Breast epithelium (tissue), 4 donors: ENCODE results near the gene KATNAL1. TPM values are rescaled to one million over a fixed set of nuclear protein-coding genes. Genes with fewer than 3 reads are reported as not detected.

Experiments used
- DNase-seq, 2 donors: peaks; one replicate each; pipeline ENCODE4 v3.0.0-alpha.2; 2019; ENCODE audit warnings: low spot score in 2 of 2
- H3K27ac ChIP-seq, 2 donors: fragments of 200-600 bp; sonication (generic) in 1 of 2; one replicate each; pipeline ENCODE4 v1.5.1; 2016 to 2019; ENCODE audit warnings: mild to moderate bottlenecking in 1 of 2
- H3K27me3 ChIP-seq, 2 donors: fragments of 200-600 bp; sonication (generic) in 1 of 2; one replicate each; pipeline versions ENCODE4 v1.5.1 to v1.6.0; 2017 to 2019; ENCODE audit warnings: control low read depth in 1 of 2, mild to moderate bottlenecking in 1 of 2
- H3K36me3 ChIP-seq: fragments of 200-600 bp; one replicate; pipeline ENCODE4 v1.5.1; 2019
- H3K4me1 ChIP-seq, 2 donors: fragments of 200-600 bp; sonication (generic); one replicate each; pipeline ENCODE4 v1.5.1; 2016 to 2019; ENCODE audit warnings: control low read depth in 1 of 2
- H3K4me3 ChIP-seq, 3 donors: fragments of 200-600 bp; sonication (generic); 1 replicate in 2 of 3; 2 replicates in 1 of 3; pipeline ENCODE4 v1.5.1; 2016 to 2019; ENCODE audit warnings: mild to moderate bottlenecking in 3 of 3, moderate library complexity in 2 of 3
- H3K9me3 ChIP-seq, 2 donors: fragments of 200-600 bp; sonication (generic) in 1 of 2; one replicate each; pipeline ENCODE4 v1.5.1; 2016 to 2019; ENCODE audit warnings: control low read depth in 1 of 2
- CTCF ChIP-seq, 3 donors: fragments of 450-650 bp; IDR thresholded peaks; one replicate each; pipeline ENCODE4 v1.5.1; 2016 to 2017; ENCODE audit warnings: antibody characterized with exemption in 3 of 3, mild to moderate bottlenecking in 3 of 3, moderate library complexity in 3 of 3
- POLR2A ChIP-seq: fragments of 450-650 bp; IDR thresholded peaks from one replicate; pipeline ENCODE4 v1.6.1; 2016; ENCODE audit warnings: antibody characterized with exemption, mild to moderate bottlenecking, moderate library complexity
- POLR2AphosphoS5 ChIP-seq, 3 donors: sonication (generic); formaldehyde crosslinking; IDR thresholded peaks; one replicate each; pipeline ENCODE4 v1.6.1; 2017; ENCODE audit warnings: antibody characterized with exemption in 3 of 3
- intact Hi-C: fragments of 100-400 bp; cut with DNase I; formaldehyde crosslinking; loops from one replicate; pipeline ENCODE4 v1.15.1; 2023; ENCODE audit warnings: low total_unique reads
- total RNA-seq, 3 donors: library from RNA; depleted of rRNA; stranded (reverse); fragments of >200 nt; gene quantifications; one replicate each; pipeline ENCODE4 v1.1.0, GENCODE V29; 2016

Gene KATNAL1
- total RNA-seq, 3 donors from 2014 or later: 14.6 to 23.8 (median 17.0) TPM

GRCh38 chr13:30193279-30194234, 113.8 kb downstream of the KATNAL1 start:
- TF ChIP-seq POLR2AphosphoS5 (IDR thresholded peaks at IDR 0.05) (no peak), POLR2A (no peak), CTCF (IDR thresholded peaks at IDR 0.05) (no peak)
- Histone ChIP-seq H3K4me1 (no peaks in the 10 kb centered on the region), H3K27ac (no peak overlapping the region), H3K9me3 (no peaks in the 10 kb centered on the region), H3K27me3 (no peaks in the 10 kb centered on the region), H3K36me3 (no peaks in the 10 kb centered on the region), H3K4me3 (no peak overlapping the region)
- DNase-seq: no peak
- intact Hi-C loops: no loop called here

GRCh38 chr13:30192320-30193093, 114.8 kb downstream of the KATNAL1 start:
- H3K27me3 ChIP-seq: no peaks in the 10 kb centered on the region
- intact Hi-C loops: no loop called here
- H3K36me3 ChIP-seq: no peaks in the 10 kb centered on the region
- no peaks in the 10 kb centered on the region for H3K4me1 ChIP-seq
- no peak overlapping the region for H3K27ac ChIP-seq
- no peak overlapping the region for H3K4me3 ChIP-seq
- no peak for DNase-seq
- no peak for TF ChIP-seq POLR2A
- TF ChIP-seq POLR2AphosphoS5 (IDR thresholded peaks at IDR 0.05): no peak
- TF ChIP-seq CTCF (IDR thresholded peaks at IDR 0.05): no peak
- no peaks in the 10 kb centered on the region for H3K9me3 ChIP-seq

- H3K27me3 ChIP-seq: no peaks in the 10 kb centered on the region
- H3K27ac ChIP-seq: no peak overlapping the region
- no peaks in the 10 kb centered on the region for H3K36me3 ChIP-seq
- no peak for TF ChIP-seq CTCF (IDR thresholded peaks at IDR 0.05)
- no peak for TF ChIP-seq POLR2A
- no peak for TF ChIP-seq POLR2AphosphoS5 (IDR thresholded peaks at IDR 0.05)
- H3K9me3 ChIP-seq: no peaks in the 10 kb centered on the region
- H3K4me3 ChIP-seq: no peak overlapping the region
- no peaks in the 10 kb centered on the region for H3K4me1 ChIP-seq
- no peak for DNase-seq
- intact Hi-C loops: no loop called here
Measured at GRCh38 chr13:30191491-30192100, 115.8 kb downstream of the KATNAL1 start.

GRCh38 chr13:30186634-30187415, 120.5 kb downstream of the KATNAL1 start:
- no peak overlapping the region for H3K4me3 ChIP-seq
- no peak for TF ChIP-seq POLR2AphosphoS5 (IDR thresholded peaks at IDR 0.05)
- TF ChIP-seq POLR2A: no peak
- no peak for TF ChIP-seq CTCF (IDR thresholded peaks at IDR 0.05)
- intact Hi-C loops: no loop called here
- H3K9me3 ChIP-seq: no peaks in the 10 kb centered on the region
- H3K27me3 ChIP-seq: no peaks in the 10 kb centered on the region
- DNase-seq: no peak
- H3K4me1 ChIP-seq: no peaks in the 10 kb centered on the region
- no peaks in the 10 kb centered on the region for H3K36me3 ChIP-seq
- no peak overlapping the region for H3K27ac ChIP-seq
